ENCODE results near the gene CDH9.

The CDH9 gene

DNA sequence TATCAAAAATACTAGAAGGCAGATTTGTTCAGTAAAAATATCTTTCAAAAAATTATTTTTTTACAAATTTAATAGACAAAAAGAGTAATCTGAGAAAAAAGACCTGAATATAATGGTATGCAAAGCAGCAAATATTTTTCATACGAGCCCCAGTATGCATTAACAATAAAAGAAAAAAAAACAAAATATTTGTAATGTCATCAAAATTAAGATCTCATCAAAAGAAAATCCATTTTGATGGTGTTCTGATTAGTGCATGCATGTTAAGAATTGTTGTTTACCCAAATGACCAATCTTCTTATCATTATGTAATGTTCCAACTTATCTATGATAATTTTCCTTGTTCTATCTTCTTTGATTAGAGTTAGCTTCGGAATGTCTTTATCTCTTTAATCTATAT is 106.1 kb downstream of the CDH9 start:
- Histone ChIP-seq H3K4me3 (ENCODE audit: low read depth in 1 of 2, low read length in 2 of 2) (no peak overlapping the region), H2AFZ (ENCODE audit: low read depth, low read length) (no peak overlapping the region), H3K9ac (ENCODE audit: low read depth, low read length) (no peak overlapping the region), H3K27me3 (ENCODE audit: insufficient read depth, low read length, poor library complexity) (no peaks in the 10 kb centered on the region), H3K27ac (ENCODE audit: low read length) (no peak overlapping the region), H3K4me1 (ENCODE audit: insufficient read depth, low read length) (no peaks in the 10 kb centered on the region), H3K9me3 (ENCODE audit: insufficient read depth, low read length, severe bottlenecking) (peaks cover 4% of the 10 kb centered on the region), H4K20me1 (ENCODE audit: insufficient read depth, low read length) (no peaks in the 10 kb centered on the region), H3K36me3 (ENCODE audit: insufficient read depth, low read length) (no peaks in the 10 kb centered on the region), H3K79me2 (ENCODE audit: insufficient read depth, low read length) (no peaks in the 10 kb centered on the region), H3K4me2 (ENCODE audit: insufficient read depth, low read length) (no peak overlapping the region)
- TF ChIP-seq, protein P1, sequence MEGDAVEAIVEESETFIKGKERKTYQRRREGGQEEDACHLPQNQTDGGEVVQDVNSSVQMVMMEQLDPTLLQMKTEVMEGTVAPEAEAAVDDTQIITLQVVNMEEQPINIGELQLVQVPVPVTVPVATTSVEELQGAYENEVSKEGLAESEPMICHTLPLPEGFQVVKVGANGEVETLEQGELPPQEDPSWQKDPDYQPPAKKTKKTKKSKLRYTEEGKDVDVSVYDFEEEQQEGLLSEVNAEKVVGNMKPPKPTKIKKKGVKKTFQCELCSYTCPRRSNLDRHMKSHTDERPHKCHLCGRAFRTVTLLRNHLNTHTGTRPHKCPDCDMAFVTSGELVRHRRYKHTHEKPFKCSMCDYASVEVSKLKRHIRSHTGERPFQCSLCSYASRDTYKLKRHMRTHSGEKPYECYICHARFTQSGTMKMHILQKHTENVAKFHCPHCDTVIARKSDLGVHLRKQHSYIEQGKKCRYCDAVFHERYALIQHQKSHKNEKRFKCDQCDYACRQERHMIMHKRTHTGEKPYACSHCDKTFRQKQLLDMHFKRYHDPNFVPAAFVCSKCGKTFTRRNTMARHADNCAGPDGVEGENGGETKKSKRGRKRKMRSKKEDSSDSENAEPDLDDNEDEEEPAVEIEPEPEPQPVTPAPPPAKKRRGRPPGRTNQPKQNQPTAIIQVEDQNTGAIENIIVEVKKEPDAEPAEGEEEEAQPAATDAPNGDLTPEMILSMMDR (IDR thresholded peaks at IDR 0.05; ENCODE audit: borderline replicate concordance, extremely low read depth, low read length, poor library complexity, severe bottlenecking) = no peak
- TF ChIP-seq EZH2 (IDR thresholded peaks at IDR 0.05; ENCODE audit: borderline replicate concordance, low read depth, low read length, severe bottlenecking) = no peak
- DNase-seq = no peak
- ATAC-seq (ENCODE audit: insufficient read depth, low read depth) = no peak

- H2AFZ ChIP-seq (ENCODE audit: low read depth, low read length) = no peak overlapping the region
- no peak for TF ChIP-seq EZH2 (IDR thresholded peaks at IDR 0.05; ENCODE audit: borderline replicate concordance, low read depth, low read length, severe bottlenecking)
- TF ChIP-seq, protein P1 (IDR thresholded peaks at IDR 0.05; ENCODE audit: borderline replicate concordance, extremely low read depth, low read length, poor library complexity, severe bottlenecking) = no peak
- DNase-seq (no peak), ATAC-seq (ENCODE audit: insufficient read depth, low read depth) (no peak)
- H3K4me2 ChIP-seq (ENCODE audit: insufficient read depth, low read length) = no peak overlapping the region
- no peaks in the 10 kb centered on the region for H3K27me3 ChIP-seq (ENCODE audit: insufficient read depth, low read length, poor library complexity)
- H4K20me1 ChIP-seq (ENCODE audit: insufficient read depth, low read length) = no peaks in the 10 kb centered on the region
- no peak overlapping the region for H3K9ac ChIP-seq (ENCODE audit: low read depth, low read length)
- no peaks in the 10 kb centered on the region for H3K79me2 ChIP-seq (ENCODE audit: insufficient read depth, low read length)
- no peak overlapping the region for H3K4me3 ChIP-seq (ENCODE audit: low read depth in 1 of 2, low read length in 2 of 2)
- no peaks in the 10 kb centered on the region for H3K36me3 ChIP-seq (ENCODE audit: insufficient read depth, low read length)
- H3K9me3 ChIP-seq (ENCODE audit: insufficient read depth, low read length, severe bottlenecking) = no peaks in the 10 kb centered on the region
- H3K27ac ChIP-seq (ENCODE audit: low read length) = no peak overlapping the region
- no peaks in the 10 kb centered on the region for H3K4me1 ChIP-seq (ENCODE audit: insufficient read depth, low read length)
These were observed 116.9 kb downstream of the CDH9 start for GRCh38 chr5:26921439-26921838.

GRCh38 chr5:26903469-26903868 is 134.9 kb downstream of the CDH9 start:
- Histone ChIP-seq H3K27me3 (ENCODE audit: insufficient read depth, low read length, poor library complexity) (no peaks in the 10 kb centered on the region), H3K27ac (ENCODE audit: low read length) (no peak overlapping the region), H2AFZ (ENCODE audit: low read depth, low read length) (no peak overlapping the region), H3K4me2 (ENCODE audit: insufficient read depth, low read length) (no peak overlapping the region), H3K9me3 (ENCODE audit: insufficient read depth, low read length, severe bottlenecking) (no peaks in the 10 kb centered on the region), H3K79me2 (ENCODE audit: insufficient read depth, low read length) (no peaks in the 10 kb centered on the region), H3K4me1 (ENCODE audit: insufficient read depth, low read length) (no peaks in the 10 kb centered on the region), H4K20me1 (ENCODE audit: insufficient read depth, low read length) (no peaks in the 10 kb centered on the region), H3K9ac (ENCODE audit: low read depth, low read length) (no peak overlapping the region), H3K4me3 (ENCODE audit: low read depth in 1 of 2, low read length in 2 of 2) (no peak overlapping the region), H3K36me3 (ENCODE audit: insufficient read depth, low read length) (no peaks in the 10 kb centered on the region)
- DNase-seq = no peak
- TF ChIP-seq EZH2 (IDR thresholded peaks at IDR 0.05; ENCODE audit: borderline replicate concordance, low read depth, low read length, severe bottlenecking) = no peak
- TF ChIP-seq, protein P1 (IDR thresholded peaks at IDR 0.05; ENCODE audit: borderline replicate concordance, extremely low read depth, low read length, poor library complexity, severe bottlenecking) = no peak
- no peak for ATAC-seq (ENCODE audit: insufficient read depth, low read depth)

DNA sequence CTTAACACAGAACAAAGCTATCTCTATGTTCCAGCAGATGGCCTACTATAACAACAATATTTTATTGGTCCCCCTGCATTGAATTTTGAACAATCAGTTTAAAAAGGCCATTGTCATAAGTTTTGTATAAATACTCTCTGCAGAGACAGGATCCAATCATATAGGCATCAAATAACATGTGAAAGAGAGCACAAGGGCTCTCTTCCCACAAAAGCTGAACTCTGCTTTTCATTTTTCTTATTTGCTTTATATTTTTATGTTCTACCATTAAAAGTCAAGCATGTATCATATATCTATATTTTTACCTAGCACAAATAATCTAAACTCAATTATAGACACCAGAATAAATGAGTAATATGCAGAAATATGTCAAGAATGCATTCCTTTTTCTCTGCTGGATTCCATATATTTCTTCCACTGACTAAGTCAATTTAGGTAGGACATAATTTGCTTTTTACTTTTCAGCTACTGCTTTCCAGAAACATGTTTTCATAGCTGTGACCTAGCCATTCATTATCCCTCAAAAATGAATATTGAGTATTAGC is 143.6 kb downstream of the CDH9 start:
- H3K36me3 ChIP-seq (ENCODE audit: insufficient read depth, low read length) = no peaks in the 10 kb centered on the region
- no peaks in the 10 kb centered on the region for H3K79me2 ChIP-seq (ENCODE audit: insufficient read depth, low read length)
- no peaks in the 10 kb centered on the region for H4K20me1 ChIP-seq (ENCODE audit: insufficient read depth, low read length)
- H2AFZ ChIP-seq (ENCODE audit: low read depth, low read length) = no peak overlapping the region
- H3K9ac ChIP-seq (ENCODE audit: low read depth, low read length) = no peak overlapping the region
- no peak overlapping the region for H3K27ac ChIP-seq (ENCODE audit: low read length)
- no peaks in the 10 kb centered on the region for H3K4me1 ChIP-seq (ENCODE audit: insufficient read depth, low read length)
- H3K4me3 ChIP-seq (ENCODE audit: low read depth in 1 of 2, low read length in 2 of 2) = no peak overlapping the region
- TF ChIP-seq, protein P1 (IDR thresholded peaks at IDR 0.05; ENCODE audit: borderline replicate concordance, extremely low read depth, low read length, poor library complexity, severe bottlenecking) = no peak
- no peak for TF ChIP-seq EZH2 (IDR thresholded peaks at IDR 0.05; ENCODE audit: borderline replicate concordance, low read depth, low read length, severe bottlenecking)
- no peak for DNase-seq
- no peak overlapping the region for H3K4me2 ChIP-seq (ENCODE audit: insufficient read depth, low read length)
- no peak for ATAC-seq (ENCODE audit: insufficient read depth, low read depth)
- no peaks in the 10 kb centered on the region for H3K9me3 ChIP-seq (ENCODE audit: insufficient read depth, low read length, severe bottlenecking)
- H3K27me3 ChIP-seq (ENCODE audit: insufficient read depth, low read length, poor library complexity) = no peaks in the 10 kb centered on the region

Measured in DND-41 (cell line).